ENCODE results near the gene RASAL1.
"Not testable (repeated sequence)": the region's sequence is repeated elsewhere in the genome, so short reads cannot be mapped to it uniquely, and the experiment has no call there.

The RASAL1 gene

DNA sequence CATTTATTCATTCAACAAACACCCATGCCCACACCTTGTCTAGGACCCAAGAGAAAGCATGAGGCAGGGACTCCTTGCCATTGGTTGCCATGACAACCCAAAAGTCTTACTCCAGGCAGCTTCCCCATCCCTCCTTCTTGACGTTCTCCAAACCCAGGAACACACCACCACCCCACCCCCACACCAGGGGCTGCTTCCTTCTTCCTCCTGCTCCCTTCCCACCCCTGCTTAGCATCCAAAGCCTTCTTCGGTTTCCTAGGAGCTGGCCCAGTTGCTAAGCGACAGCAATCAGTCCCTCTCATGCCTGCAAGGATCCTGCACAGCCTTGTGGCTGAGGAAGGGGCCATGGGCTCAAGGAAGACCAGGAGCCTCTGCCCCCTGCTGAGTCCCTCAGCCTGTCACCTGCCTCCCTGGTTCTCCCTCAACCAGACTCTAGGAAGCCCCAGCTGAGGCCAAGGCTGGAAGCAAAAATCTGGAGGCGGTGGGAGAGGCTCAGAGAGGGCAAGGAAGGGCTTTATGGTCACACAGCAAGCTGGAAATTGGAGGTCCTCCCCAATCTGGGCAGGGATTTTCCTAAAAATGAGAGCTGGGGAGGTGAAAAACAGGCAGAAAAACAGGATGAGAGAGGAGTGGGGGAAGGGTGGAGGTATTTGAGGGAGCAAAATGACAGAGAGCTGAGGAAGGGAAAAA lies 15.4 kb downstream of the RASAL1 start:
- no peak overlapping the region for H3K4me3 ChIP-seq (ENCODE audit: low read depth, low read length)
- TF ChIP-seq, protein P1, sequence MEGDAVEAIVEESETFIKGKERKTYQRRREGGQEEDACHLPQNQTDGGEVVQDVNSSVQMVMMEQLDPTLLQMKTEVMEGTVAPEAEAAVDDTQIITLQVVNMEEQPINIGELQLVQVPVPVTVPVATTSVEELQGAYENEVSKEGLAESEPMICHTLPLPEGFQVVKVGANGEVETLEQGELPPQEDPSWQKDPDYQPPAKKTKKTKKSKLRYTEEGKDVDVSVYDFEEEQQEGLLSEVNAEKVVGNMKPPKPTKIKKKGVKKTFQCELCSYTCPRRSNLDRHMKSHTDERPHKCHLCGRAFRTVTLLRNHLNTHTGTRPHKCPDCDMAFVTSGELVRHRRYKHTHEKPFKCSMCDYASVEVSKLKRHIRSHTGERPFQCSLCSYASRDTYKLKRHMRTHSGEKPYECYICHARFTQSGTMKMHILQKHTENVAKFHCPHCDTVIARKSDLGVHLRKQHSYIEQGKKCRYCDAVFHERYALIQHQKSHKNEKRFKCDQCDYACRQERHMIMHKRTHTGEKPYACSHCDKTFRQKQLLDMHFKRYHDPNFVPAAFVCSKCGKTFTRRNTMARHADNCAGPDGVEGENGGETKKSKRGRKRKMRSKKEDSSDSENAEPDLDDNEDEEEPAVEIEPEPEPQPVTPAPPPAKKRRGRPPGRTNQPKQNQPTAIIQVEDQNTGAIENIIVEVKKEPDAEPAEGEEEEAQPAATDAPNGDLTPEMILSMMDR (IDR thresholded peaks at IDR 0.05; ENCODE audit: low read depth, low read length), result no peak
- in situ Hi-C loops (cut with HindIII; ENCODE audit: low sequenced_read_pairs), result no loop called here
- DNase-seq (ENCODE audit: low read depth, low spot score), result no peak

DNA sequence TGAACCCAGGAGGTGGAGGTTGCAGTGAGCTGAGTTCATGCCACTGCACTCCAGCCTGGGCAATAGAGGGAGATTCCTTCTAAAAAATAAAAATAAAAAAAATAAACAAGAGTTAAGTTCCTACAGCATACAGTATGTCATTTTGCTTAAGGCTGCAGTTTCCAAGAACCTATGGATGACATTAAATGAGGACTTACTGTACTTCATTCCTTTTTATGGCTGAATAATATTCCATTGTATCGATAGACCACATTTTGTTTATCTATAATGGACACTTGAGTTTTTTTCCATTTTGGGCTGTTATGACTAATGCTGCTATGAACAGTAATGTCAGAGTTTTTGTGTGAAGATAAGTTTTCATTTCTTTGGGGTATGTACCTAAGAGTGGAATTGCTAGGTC lies 17.4 kb downstream of the RASAL1 start:
- no peak overlapping the region for H3K4me3 ChIP-seq (ENCODE audit: low read depth, low read length)
- DNase-seq (ENCODE audit: low read depth, low spot score), result no peak
- in situ Hi-C loops (cut with HindIII; ENCODE audit: low sequenced_read_pairs), result no loop called here
- TF ChIP-seq, protein P1 (IDR thresholded peaks at IDR 0.05; ENCODE audit: low read depth, low read length), result no peak

DNA sequence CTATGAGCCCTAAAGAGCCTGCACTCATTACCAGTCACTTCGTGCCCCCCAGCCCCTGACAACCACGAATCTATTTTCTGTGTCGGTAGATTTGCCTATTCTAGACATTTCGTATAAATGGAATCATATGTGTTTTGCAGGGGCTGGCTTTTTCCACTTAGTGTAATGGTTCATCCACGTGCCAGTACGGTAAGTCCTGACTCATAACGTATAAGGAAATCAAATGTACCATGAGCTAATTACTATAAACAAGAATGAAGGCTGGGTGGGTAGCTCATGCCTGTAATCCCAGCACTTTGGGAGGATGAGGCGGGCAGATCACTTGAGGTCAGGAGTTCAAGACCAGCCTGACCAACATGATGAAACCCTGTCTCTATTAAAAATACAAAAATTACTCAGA lies 17.9 kb downstream of the RASAL1 start:
- in situ Hi-C loops (cut with HindIII; ENCODE audit: low sequenced_read_pairs); DNase-seq (ENCODE audit: low read depth, low spot score); H3K4me3 ChIP-seq (ENCODE audit: low read depth, low read length): not testable (repeated sequence)

DNA sequence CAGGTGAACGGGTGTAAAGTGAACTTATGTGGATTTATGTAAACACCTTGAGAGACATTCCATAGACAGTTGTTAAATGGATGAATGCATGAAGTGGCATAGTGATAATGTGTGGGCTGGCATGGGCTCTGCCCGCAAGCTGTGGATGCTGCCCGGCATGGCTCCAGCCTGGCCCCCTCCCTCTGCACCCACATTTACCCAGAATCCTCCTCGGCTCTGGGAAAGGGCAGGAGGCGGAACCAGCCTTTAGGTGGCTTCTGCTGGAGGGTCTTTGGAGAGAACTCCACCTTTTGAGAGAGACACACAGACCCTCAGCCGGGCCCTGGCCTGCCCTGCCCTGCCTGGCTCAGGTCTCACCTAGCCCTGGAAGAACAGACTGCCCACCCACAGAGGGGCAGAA lies 18.7 kb downstream of the RASAL1 start:
- TF ChIP-seq, protein P1 (IDR thresholded peaks at IDR 0.05; ENCODE audit: low read depth, low read length), result no peak
- DNase-seq (ENCODE audit: low read depth, low spot score), result no peak
- H3K4me3 ChIP-seq (ENCODE audit: low read depth, low read length), result no peak overlapping the region
- in situ Hi-C loops (cut with HindIII; ENCODE audit: low sequenced_read_pairs), result no loop called here

DNA sequence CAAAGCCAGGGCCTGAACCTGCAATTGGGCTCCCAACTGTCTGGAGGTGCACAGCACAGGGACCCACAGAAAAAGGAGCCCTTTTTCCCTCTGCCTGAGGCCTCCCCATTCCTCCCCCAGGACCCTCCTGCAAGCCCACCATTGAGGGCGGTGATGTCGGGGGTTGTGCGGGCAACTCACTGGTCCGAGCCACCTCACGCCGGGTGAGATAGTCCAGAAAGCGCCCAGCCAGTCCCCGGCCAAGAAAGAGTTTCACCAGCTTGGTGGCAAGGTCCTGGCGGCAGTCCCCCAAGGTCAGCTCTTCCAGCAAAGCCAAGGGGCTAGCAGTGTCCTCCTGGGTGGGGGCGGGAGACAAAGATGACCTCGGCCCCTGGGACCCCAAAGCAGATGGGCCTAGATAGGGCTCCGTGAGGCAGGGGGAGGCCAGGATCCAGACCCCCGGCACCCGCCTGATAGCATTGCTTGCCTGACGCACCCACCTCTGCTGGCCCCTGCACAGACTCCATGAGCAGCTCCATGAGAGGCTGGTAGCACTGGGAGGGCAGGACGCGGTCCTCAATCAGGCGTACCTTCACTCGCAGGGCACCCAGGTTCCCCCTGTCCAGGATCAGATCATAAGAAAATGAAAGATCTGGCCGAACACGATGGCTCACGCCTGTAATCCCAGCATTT lies 20.0 kb downstream of the RASAL1 start:
- in situ Hi-C loops (cut with HindIII; ENCODE audit: low sequenced_read_pairs), result no loop called here
- TF ChIP-seq, protein P1 (IDR thresholded peaks at IDR 0.05; ENCODE audit: low read depth, low read length), result no peak
- no peak overlapping the region for H3K4me3 ChIP-seq (ENCODE audit: low read depth, low read length)
- no peak for DNase-seq (ENCODE audit: low read depth, low spot score)

DNA sequence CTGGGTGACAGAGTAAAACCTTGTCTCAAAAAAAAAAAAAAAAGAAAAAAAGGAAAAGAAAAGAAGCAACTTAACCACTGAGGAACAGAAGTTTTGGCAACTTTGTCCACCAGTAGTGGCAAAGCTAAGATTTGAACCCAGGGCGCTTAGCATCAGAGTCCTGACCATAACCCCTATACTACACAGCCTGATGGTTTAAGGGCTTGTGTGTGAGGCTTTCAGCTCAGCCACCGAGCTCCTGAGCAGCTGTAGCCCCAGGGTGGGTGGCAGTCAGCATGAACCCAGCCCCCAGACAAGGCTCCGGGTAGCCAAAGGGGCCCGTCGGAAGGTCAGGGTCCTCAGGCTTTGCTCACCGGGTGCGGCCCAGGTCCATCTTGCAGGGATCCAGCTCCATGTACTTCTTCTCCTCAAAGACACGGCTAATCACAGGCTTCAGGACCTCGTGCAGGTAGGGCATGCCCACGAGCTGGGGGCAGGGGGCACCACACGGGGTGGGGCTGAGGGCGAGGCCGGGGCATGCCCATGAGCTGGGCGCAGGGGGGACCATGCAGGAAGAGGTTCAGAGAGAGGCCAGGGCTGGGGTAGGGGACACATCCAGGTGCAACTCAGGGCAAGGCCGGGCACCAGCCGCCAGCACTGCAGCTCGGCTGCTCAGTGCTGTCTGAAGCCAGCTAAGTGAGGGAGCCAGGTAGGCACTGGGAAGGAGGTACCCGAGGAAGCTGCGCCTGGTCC lies 20.9 kb downstream of the RASAL1 start:
- in situ Hi-C loops (cut with HindIII; ENCODE audit: low sequenced_read_pairs), result no loop called here
- no peak overlapping the region for H3K4me3 ChIP-seq (ENCODE audit: low read depth, low read length)
- TF ChIP-seq, protein P1 (IDR thresholded peaks at IDR 0.05; ENCODE audit: low read depth, low read length), result no peak
- DNase-seq (ENCODE audit: low read depth, low spot score), result no peak

DNA sequence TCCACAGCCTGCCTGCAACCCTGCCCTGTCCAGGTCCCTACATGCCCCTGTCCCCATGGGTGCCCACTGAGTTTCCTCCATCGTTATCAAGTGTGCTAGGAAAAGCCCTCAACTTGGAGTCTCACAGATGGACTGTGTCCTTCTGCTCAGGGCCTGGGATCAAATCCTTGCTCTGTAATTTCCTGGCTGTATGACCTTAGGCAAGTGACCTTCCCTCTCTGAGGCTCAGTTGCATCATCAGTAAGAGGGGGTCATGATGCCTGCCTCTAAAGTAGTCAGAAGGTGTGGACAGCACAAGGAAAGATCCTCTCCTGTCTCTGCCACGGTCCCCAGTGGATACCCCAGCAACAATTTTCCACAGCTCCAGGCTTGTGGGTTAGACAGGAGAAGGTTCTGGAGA lies 22.2 kb downstream of the RASAL1 start:
- no peak for DNase-seq (ENCODE audit: low read depth, low spot score)
- no peak overlapping the region for H3K4me3 ChIP-seq (ENCODE audit: low read depth, low read length)
- TF ChIP-seq, protein P1 (IDR thresholded peaks at IDR 0.05; ENCODE audit: low read depth, low read length), result no peak
- in situ Hi-C loops (cut with HindIII; ENCODE audit: low sequenced_read_pairs), result no loop called here

Measured in astrocyte of the spinal cord (primary cell).